ENCODE results near the gene P3H2.

P3H2 gene

DNA sequence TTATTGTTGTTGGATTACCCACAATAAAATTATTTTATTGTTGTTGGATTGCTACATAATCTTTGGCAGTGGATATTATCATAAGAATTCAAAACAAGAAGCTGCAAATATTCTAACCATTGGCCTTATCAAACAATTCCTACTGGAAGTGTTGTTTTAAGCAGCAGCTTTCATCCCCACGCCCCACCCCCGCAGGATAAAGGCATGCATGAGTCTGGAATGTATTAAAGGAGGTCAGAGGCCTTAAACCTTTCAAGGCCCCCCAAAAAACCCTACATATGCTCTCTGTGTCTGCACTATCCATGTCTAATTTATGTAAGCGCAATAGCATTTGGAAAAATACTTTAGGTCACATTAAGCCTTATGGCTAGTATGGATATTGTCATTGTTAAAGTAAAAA is 23.1 kb downstream of the P3H2 start:
- TF ChIP-seq CTCF (IDR thresholded peaks at IDR 0.05; ENCODE audit: low read depth, low read length, missing control alignments) = no peak

DNA sequence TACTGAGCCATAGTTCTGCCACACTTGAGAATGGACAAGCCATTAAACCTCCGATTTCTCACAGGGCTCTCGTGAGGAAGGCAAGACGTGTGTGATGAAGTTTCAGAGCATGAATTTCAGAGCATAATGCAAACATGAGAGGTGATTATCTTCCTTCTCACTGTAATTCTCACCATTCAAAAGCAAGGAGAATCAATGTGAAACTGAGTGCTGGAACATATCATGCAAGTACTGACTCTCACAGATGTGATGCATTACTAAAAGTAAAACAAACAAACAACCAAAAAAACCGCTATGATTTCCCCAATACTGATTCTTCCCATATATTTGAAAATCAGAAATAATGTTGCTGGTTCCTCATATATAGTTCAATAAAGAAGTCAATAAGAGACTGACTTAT is 23.7 kb downstream of the P3H2 start:
- DNase-seq (ENCODE audit: low read depth) = no peak
- H3K4me3 ChIP-seq (ENCODE audit: low read depth, low read length) = no peak overlapping the region
- no peak for TF ChIP-seq CTCF (IDR thresholded peaks at IDR 0.05; ENCODE audit: low read depth, low read length, missing control alignments)

More for the DNA sequence above, 23.1 kb downstream of the P3H2 start:
- no peak overlapping the region for H3K4me3 ChIP-seq (ENCODE audit: low read depth, low read length)
- DNase-seq (ENCODE audit: low read depth) = no peak

- DNase-seq (ENCODE audit: low read depth) = no peak
- TF ChIP-seq CTCF (IDR thresholded peaks at IDR 0.05; ENCODE audit: low read depth, low read length, missing control alignments) = no peak
- H3K4me3 ChIP-seq (ENCODE audit: low read depth, low read length) = no peak overlapping the region
Observed at GRCh38 chr3:190096345-190096744, 24.4 kb downstream of the P3H2 start.

DNA sequence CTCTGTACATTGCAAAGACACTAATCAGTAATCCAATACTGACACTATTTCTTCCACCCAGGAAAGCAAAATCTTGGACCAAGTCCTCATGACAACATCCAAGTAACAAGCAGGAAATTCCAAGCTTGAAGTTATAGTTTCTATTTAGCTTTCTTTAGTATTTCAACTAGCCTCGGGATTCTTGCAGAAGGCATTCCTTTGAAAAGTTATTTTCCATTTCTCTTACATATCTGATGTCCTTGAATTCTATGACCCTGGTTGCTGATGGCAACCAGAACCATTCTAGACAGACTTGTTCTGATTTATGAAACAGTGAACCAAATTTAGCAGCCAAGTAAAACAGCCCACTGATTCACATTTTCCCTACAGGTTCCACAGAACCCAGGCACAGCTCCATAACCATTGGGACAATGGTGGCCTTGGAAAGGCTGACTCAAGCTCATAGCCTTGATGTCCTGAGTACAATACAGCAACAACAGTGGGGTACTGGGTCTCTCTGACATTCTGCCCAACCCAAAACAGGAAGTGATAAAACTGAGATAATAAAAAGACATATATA is 26.5 kb downstream of the P3H2 start:
- DNase-seq (ENCODE audit: low read depth) = no peak
- no peak for TF ChIP-seq CTCF (IDR thresholded peaks at IDR 0.05; ENCODE audit: low read depth, low read length, missing control alignments)
- no peak overlapping the region for H3K4me3 ChIP-seq (ENCODE audit: low read depth, low read length)

DNA sequence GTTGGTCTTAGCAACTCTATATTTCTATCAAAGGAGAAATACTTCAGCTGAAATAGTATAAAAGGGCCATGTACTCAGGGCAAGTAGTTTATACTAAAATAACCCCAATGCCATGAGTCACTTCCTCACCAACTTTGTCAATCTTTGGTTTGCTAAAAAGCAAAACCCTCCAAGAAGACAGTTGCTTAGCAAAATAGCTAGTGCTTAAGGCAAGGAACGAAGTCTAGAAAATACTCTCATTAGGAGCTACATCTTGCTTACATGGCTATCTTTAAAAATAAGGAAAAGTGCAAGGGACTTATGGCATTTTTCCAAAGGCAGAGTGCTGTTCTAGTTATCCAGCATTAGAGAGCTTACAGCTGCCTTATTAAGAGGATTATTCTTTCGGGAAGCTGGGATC is 28.4 kb downstream of the P3H2 start:
- H3K4me3 ChIP-seq (ENCODE audit: low read depth, low read length) = no peak overlapping the region
- DNase-seq (ENCODE audit: low read depth) = no peak
- no peak for TF ChIP-seq CTCF (IDR thresholded peaks at IDR 0.05; ENCODE audit: low read depth, low read length, missing control alignments)

GRCh38 chr3:190089711-190090110 is 31.0 kb downstream of the P3H2 start:
- TF ChIP-seq CTCF (IDR thresholded peaks at IDR 0.05; ENCODE audit: low read depth, low read length, missing control alignments) = no peak
- DNase-seq (ENCODE audit: low read depth) = no peak
- no peak overlapping the region for H3K4me3 ChIP-seq (ENCODE audit: low read depth, low read length)

DNA sequence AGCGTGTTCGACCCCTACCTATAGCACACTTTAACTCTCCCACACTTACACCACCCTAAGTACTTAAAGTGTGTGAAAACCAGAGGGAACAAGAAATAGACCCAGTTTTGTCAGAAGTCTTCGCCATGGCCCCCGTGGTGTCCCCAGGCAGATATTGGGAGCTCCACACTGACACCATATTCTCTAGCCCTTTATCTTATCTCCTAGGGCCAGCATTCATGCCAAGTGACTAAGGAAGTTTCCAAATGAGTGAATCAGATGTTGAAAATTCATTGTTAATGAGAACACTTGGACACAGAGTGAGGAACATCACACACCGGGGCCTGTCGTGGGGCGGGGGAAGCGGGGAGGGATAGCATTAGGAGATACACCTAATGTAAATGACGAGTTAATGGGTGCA is 31.8 kb downstream of the P3H2 start:
- no peak for DNase-seq (ENCODE audit: low read depth)
- H3K4me3 ChIP-seq (ENCODE audit: low read depth, low read length) = no peak overlapping the region
- TF ChIP-seq CTCF (IDR thresholded peaks at IDR 0.05; ENCODE audit: low read depth, low read length, missing control alignments) = no peak

Measured in GM12864 (cell line).